Parathyroid adenoma (tissue), 2 donors: Measurements from ENCODE around the gene GRIK5.

Experiments used
- H2AFZ ChIP-seq: fragments of 300-600 bp; sonication (generic); one replicate; pipeline ENCODE4 v1.7.0; 2017; ENCODE audit warnings: antibody characterized with exemption, mild to moderate bottlenecking
- H3K27ac ChIP-seq: fragments of 300-600 bp; sonication (generic); one replicate; pipeline ENCODE4 v1.7.0; 2017
- H3K27me3 ChIP-seq: fragments of 300-600 bp; sonication (generic); one replicate; pipeline ENCODE4 v1.7.0; 2017; ENCODE audit warnings: low read length; ENCODE audit not compliant: control insufficient read depth, insufficient read depth
- H3K36me3 ChIP-seq: fragments of 300-600 bp; sonication (generic); one replicate; pipeline ENCODE4 v1.7.0; 2017; ENCODE audit warnings: low read length; ENCODE audit not compliant: control insufficient read depth, insufficient read depth
- H3K4me1 ChIP-seq: fragments of 300-600 bp; sonication (generic); one replicate; pipeline ENCODE4 v1.7.0; 2017; ENCODE audit warnings: control low read depth
- H3K4me2 ChIP-seq: fragments of 300-600 bp; sonication (generic); one replicate; pipeline ENCODE4 v1.7.0; 2017; ENCODE audit warnings: low read length
- H3K4me3 ChIP-seq: fragments of 300-600 bp; sonication (generic); one replicate; pipeline ENCODE4 v1.7.0; 2017; ENCODE audit warnings: low read depth, low read length
- H3K79me2 ChIP-seq: fragments of 300-600 bp; sonication (generic); one replicate; pipeline ENCODE4 v1.7.0; 2017; ENCODE audit warnings: control low read depth
- H3K9ac ChIP-seq: fragments of 300-600 bp; sonication (generic); one replicate; pipeline ENCODE4 v1.7.0; 2017; ENCODE audit warnings: mild to moderate bottlenecking
- H3K9me3 ChIP-seq: fragments of 300-600 bp; sonication (generic); one replicate; pipeline ENCODE4 v1.7.0; 2017; ENCODE audit warnings: low read length; ENCODE audit not compliant: control insufficient read depth
- CTCF ChIP-seq: fragments of 300-600 bp; sonication (generic); IDR thresholded peaks from one replicate; pipeline ENCODE4 v1.7.0; 2017; ENCODE audit warnings: antibody characterized with exemption, mild to moderate bottlenecking
- donor health status: primary hyperparathyroidism.

The GRIK5 gene

GRCh38 chr19:42078058-42078457 is 8.1 kb upstream of the GRIK5 start:
- H3K36me3 ChIP-seq: no peaks in the 10 kb centered on the region
- no peaks in the 10 kb centered on the region for H3K9me3 ChIP-seq
- no peak for TF ChIP-seq CTCF
- H2AFZ ChIP-seq: no peak overlapping the region
- peaks cover 11% of the 10 kb centered on the region for H3K4me1 ChIP-seq
- no peak overlapping the region for H3K27ac ChIP-seq
- no peaks in the 10 kb centered on the region for H3K27me3 ChIP-seq
- peaks cover 10% of the 10 kb centered on the region for H3K79me2 ChIP-seq
- no peak overlapping the region for H3K9ac ChIP-seq
- no peak overlapping the region for H3K4me3 ChIP-seq
- no peak overlapping the region for H3K4me2 ChIP-seq

- H3K4me2 ChIP-seq: peak overlapping the region; percentile 70
- H2AFZ ChIP-seq: peak overlapping the region; percentile 80
- H3K27ac ChIP-seq: peak overlapping the region; percentile 63
- no peaks in the 10 kb centered on the region for H3K9me3 ChIP-seq
- peak overlapping the region; percentile 91 for H3K4me3 ChIP-seq
- H3K4me1 ChIP-seq: peaks cover 7% of the 10 kb centered on the region
- no peaks in the 10 kb centered on the region for H3K36me3 ChIP-seq
- H3K79me2 ChIP-seq: peaks cover 10% of the 10 kb centered on the region
- no peaks in the 10 kb centered on the region for H3K27me3 ChIP-seq
- peak overlapping the region; percentile 59 for H3K9ac ChIP-seq
- no peak for TF ChIP-seq CTCF
These were observed 6.5 kb upstream of the GRIK5 start for GRCh38 chr19:42076380-42076944.

GRCh38 chr19:42075616-42076379 is 5.8 kb upstream of the GRIK5 start, which contains the start of gene ZNF574:
Gene ZNF574 (plus strand): TSS chr19:42076166. CDS start chr19:42078607, 2,441 bp downstream.
- peak within 1 kb of the TSS; percentile 88 for H3K4me2 ChIP-seq
- H3K27me3 ChIP-seq: no peaks in the 10 kb centered on the region
- H2AFZ ChIP-seq: peak within 1 kb of the TSS; percentile 97
- H3K36me3 ChIP-seq: no peaks in the 10 kb centered on the region
- no peaks in the 10 kb centered on the region for H3K9me3 ChIP-seq
- H3K4me1 ChIP-seq: peaks cover 8% of the 10 kb centered on the region
- peak within 1 kb of the TSS; percentile 93 for H3K9ac ChIP-seq
- H3K27ac ChIP-seq: peak within 1 kb of the TSS; percentile 96
- TF ChIP-seq CTCF: peak; percentile 4
- peak within 1 kb of the TSS; percentile 91 for H3K4me3 ChIP-seq
- peaks cover 10% of the 10 kb centered on the region for H3K79me2 ChIP-seq

GRCh38 chr19:42075364-42075615 is 5.3 kb upstream of the GRIK5 start:
- no peak for TF ChIP-seq CTCF

More at GRCh38 chr19:42075364-42075615, 5.3 kb upstream of the GRIK5 start:
- peaks cover 13% of the 10 kb centered on the region for H3K4me1 ChIP-seq
- H3K9me3 ChIP-seq: no peaks in the 10 kb centered on the region
- peak overlapping the region; percentile 96 for H3K27ac ChIP-seq
- H3K36me3 ChIP-seq: no peaks in the 10 kb centered on the region
- peak overlapping the region; percentile 97 for H2AFZ ChIP-seq
- peak overlapping the region; percentile 91 for H3K4me3 ChIP-seq
- H3K9ac ChIP-seq: peak overlapping the region; percentile 93
- peaks cover 13% of the 10 kb centered on the region for H3K79me2 ChIP-seq
- no peaks in the 10 kb centered on the region for H3K27me3 ChIP-seq
- H3K4me2 ChIP-seq: peak overlapping the region; percentile 88
